ENCODE data around the gene CLDN19. TPM values are rescaled to one million over a fixed set of nuclear protein-coding genes. Genes with fewer than 3 reads are reported as not detected.

Gene CLDN19
- total RNA-seq, 1 experiment from 2014 or later = 12.5 TPM

DNA sequence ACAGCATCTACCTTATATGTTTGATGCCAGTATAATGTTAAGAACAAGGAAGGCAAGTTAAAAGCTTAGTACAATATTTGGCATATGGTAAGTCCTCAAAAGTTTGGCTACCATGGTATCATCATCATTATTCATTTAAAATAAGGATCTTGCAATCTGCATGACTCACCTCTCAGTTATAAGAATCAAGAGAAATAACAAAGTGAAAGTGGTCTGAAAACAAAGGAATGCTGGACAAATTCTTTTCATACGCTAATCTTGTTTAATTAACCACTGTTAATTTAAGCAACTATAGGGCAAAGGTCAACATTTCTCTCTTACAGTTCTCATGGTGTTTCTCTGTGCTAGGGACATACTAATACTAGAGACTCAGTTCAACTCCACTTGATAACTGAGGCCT is 13.0 kb upstream of the CLDN19 start:
- Mint-ChIP-seq H3K27me3 (ENCODE audit: low read depth) (no peaks in the 10 kb centered on the region), H3K4me1 (peaks cover 3% of the 10 kb centered on the region in 2 experiments; a peak in 3 of 4 replicates), H3K36me3 (ENCODE audit: insufficient read depth in 1 of 3, low read depth in 3 of 3) (peaks cover 69 to 90% (median 84%) of the 10 kb centered on the region in 3 experiments), H3K27ac (no peak overlapping the region), H3K4me3 (no peak overlapping the region), H3K9me3 (peaks cover 15 to 18% of the 10 kb centered on the region in 2 experiments)
- no peak overlapping the region for H4K5ac ChIP-seq (ENCODE audit: insufficient read length, low read depth, low read length)
- H2AFZ ChIP-seq (ENCODE audit: low read length) = no peak overlapping the region
- H2AK5ac ChIP-seq (ENCODE audit: insufficient read length, low read length) = no peak overlapping the region
- no peaks in the 10 kb centered on the region for H3K27me3 ChIP-seq (ENCODE audit: insufficient read depth, low read length)
- TF ChIP-seq, protein P1, sequence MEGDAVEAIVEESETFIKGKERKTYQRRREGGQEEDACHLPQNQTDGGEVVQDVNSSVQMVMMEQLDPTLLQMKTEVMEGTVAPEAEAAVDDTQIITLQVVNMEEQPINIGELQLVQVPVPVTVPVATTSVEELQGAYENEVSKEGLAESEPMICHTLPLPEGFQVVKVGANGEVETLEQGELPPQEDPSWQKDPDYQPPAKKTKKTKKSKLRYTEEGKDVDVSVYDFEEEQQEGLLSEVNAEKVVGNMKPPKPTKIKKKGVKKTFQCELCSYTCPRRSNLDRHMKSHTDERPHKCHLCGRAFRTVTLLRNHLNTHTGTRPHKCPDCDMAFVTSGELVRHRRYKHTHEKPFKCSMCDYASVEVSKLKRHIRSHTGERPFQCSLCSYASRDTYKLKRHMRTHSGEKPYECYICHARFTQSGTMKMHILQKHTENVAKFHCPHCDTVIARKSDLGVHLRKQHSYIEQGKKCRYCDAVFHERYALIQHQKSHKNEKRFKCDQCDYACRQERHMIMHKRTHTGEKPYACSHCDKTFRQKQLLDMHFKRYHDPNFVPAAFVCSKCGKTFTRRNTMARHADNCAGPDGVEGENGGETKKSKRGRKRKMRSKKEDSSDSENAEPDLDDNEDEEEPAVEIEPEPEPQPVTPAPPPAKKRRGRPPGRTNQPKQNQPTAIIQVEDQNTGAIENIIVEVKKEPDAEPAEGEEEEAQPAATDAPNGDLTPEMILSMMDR (conservative IDR thresholded peaks at IDR 0.05) = no peak
- H3K4me1 ChIP-seq (ENCODE audit: insufficient read depth, low read length) = no peaks in the 10 kb centered on the region
- no peak overlapping the region for H3T11ph ChIP-seq (ENCODE audit: low read length)
- no peaks in the 10 kb centered on the region for H3K23me2 ChIP-seq (ENCODE audit: insufficient read length, low read depth, low read length, poor library complexity, severe bottlenecking)
- H3K27ac ChIP-seq (ENCODE audit: insufficient read length, low read depth, low read length) = no peak overlapping the region
- no peaks in the 10 kb centered on the region for H4K20me1 ChIP-seq (ENCODE audit: control insufficient read depth, insufficient read depth, insufficient read length)
- no peaks in the 10 kb centered on the region for H3K79me2 ChIP-seq (ENCODE audit: insufficient read depth, low read length)
- no CpG with 5 or more reads among the region's 1 CpG for WGBS (ENCODE audit: extremely low coverage, insufficient read length, low lambda C conversion rate)
- H3K9ac ChIP-seq (ENCODE audit: extremely low read depth, insufficient read length, low read length) = no peak overlapping the region
- no peak overlapping the region for H2BK20ac ChIP-seq (ENCODE audit: low read depth, low read length, poor library complexity, severe bottlenecking)
- DNase-seq = no peak
- no peaks in the 10 kb centered on the region for H3K9me3 ChIP-seq (ENCODE audit: control insufficient read depth, low read depth, low read length)
- H2BK12ac ChIP-seq (ENCODE audit: insufficient read length, low read depth, low read length) = no peak overlapping the region
- no peak overlapping the region for H3K4ac ChIP-seq (ENCODE audit: low read depth, low read length)
- no peak overlapping the region for H4K91ac ChIP-seq (ENCODE audit: insufficient read length, low read depth, low read length)
- no peak overlapping the region for H2BK120ac ChIP-seq (ENCODE audit: low read depth, low read length, poor library complexity, severe bottlenecking)
- no peak overlapping the region for H3K56ac ChIP-seq (ENCODE audit: insufficient read length, low read depth, low read length)
- H3K18ac ChIP-seq (ENCODE audit: insufficient read length, low read depth, low read length) = no peak overlapping the region
- H2BK5ac ChIP-seq (ENCODE audit: insufficient read length, low read length) = no peak overlapping the region
- H3K79me1 ChIP-seq (ENCODE audit: insufficient read depth, low read depth, low read length, poor library complexity, severe bottlenecking) = no peaks in the 10 kb centered on the region
- no peak overlapping the region for H3K14ac ChIP-seq (ENCODE audit: insufficient read depth, low read length)
- H3K4me2 ChIP-seq (ENCODE audit: insufficient read depth, insufficient read length, low read length) = no peak overlapping the region
- H2BK15ac ChIP-seq (ENCODE audit: low read depth, low read length) = no peak overlapping the region
- no peak overlapping the region for H4K8ac ChIP-seq (replicated peaks; ENCODE audit: insufficient read length, low read depth, low read length)
- H3K23ac ChIP-seq (ENCODE audit: insufficient read length, low read depth, low read length) = no peak overlapping the region

All from H9 (cell line).